NOMO-1 (cell line): ENCODE measurements around the gene CHN1.

Experiments used
- DNase-seq, 2 experiments: peaks; one replicate each; lab custom pipeline; 2025; ENCODE audit not compliant: unreplicated experiment in 2 of 2; lab: John Stamatoyannopoulos, UW

The CHN1 gene

GRCh38 chr2:174791020-174791419, 214.2 kb downstream of the CHN1 start:
- no peak for DNase-seq

GRCh38 chr2:174789001-174789400, 216.2 kb downstream of the CHN1 start:
- no peak for DNase-seq

- DNase-seq: no peak
Observed at GRCh38 chr2:174788291-174788929, 216.8 kb downstream of the CHN1 start.

- DNase-seq: no peak
Observed at GRCh38 chr2:174787487-174788205, 217.5 kb downstream of the CHN1 start.

GRCh38 chr2:174786066-174786725, 219.0 kb downstream of the CHN1 start:
- DNase-seq: no peak

- no peak for DNase-seq
Observed at GRCh38 chr2:174785481-174785880, 219.7 kb downstream of the CHN1 start.

GRCh38 chr2:174784909-174785308, 220.3 kb downstream of the CHN1 start:
- DNase-seq: no peak

- no peak for DNase-seq
Observed at GRCh38 chr2:174784316-174784715, 220.9 kb downstream of the CHN1 start.

GRCh38 chr2:174781996-174782395, 223.2 kb downstream of the CHN1 start:
- no peak for DNase-seq

- DNase-seq: no peak
Observed at GRCh38 chr2:174781298-174781697, 223.9 kb downstream of the CHN1 start.

- DNase-seq: no peak
Observed at GRCh38 chr2:174780856-174781255, 224.3 kb downstream of the CHN1 start.

GRCh38 chr2:174780191-174780840, 224.9 kb downstream of the CHN1 start:
- no peak for DNase-seq

- DNase-seq: no peak
Observed at GRCh38 chr2:174779361-174779928, 225.7 kb downstream of the CHN1 start.

GRCh38 chr2:174778085-174778981, 226.8 kb downstream of the CHN1 start:
- DNase-seq: peak; percentile 21 to 58

- DNase-seq: no peak
Observed at GRCh38 chr2:174777347-174778084, 227.7 kb downstream of the CHN1 start.

GRCh38 chr2:174776675-174777074, 228.5 kb downstream of the CHN1 start:
- DNase-seq: no peak

- no peak for DNase-seq
Observed at GRCh38 chr2:174776223-174776622, 229.0 kb downstream of the CHN1 start.

- DNase-seq: peak in 1 of 2 experiments; percentile 1
Observed at GRCh38 chr2:174775571-174775980, 229.6 kb downstream of the CHN1 start.

GRCh38 chr2:174774886-174775285, 230.3 kb downstream of the CHN1 start:
- no peak for DNase-seq
